KMS-11 (cell line): Measurements from ENCODE around the gene CLMP.

Experiments used
- H2AFZ ChIP-seq: fragments of 200-600 bp; sonication (generic); 2 replicates; pipeline ENCODE4 v1.6.1; 2016; ENCODE audit warnings: antibody characterized with exemption, mixed run types, low read depth
- H3K27ac ChIP-seq: fragments of 200-600 bp; sonication (generic); 2 replicates; pipeline ENCODE4 v1.6.1; 2016; ENCODE audit warnings: mild to moderate bottlenecking, mixed run types
- H3K27me3 ChIP-seq: fragments of 200-600 bp; sonication (generic); 2 replicates; pipeline ENCODE4 v1.6.1; 2017; ENCODE audit warnings: mild to moderate bottlenecking, low read depth, mixed run types, moderate library complexity; ENCODE audit not compliant: insufficient read depth
- H3K36me3 ChIP-seq: fragments of 200-600 bp; sonication (generic); 2 replicates; pipeline ENCODE4 v1.6.1; 2017; ENCODE audit warnings: mild to moderate bottlenecking, mixed run types; ENCODE audit not compliant: insufficient read depth
- H3K4me1 ChIP-seq: fragments of 200-600 bp; sonication (generic); 2 replicates; pipeline ENCODE4 v1.6.1; 2016; ENCODE audit warnings: mild to moderate bottlenecking, low read depth, mixed run types; ENCODE audit not compliant: poor library complexity, severe bottlenecking
- H3K4me2 ChIP-seq: fragments of 200-600 bp; sonication (generic); 2 replicates; pipeline ENCODE4 v1.7.0; 2016; ENCODE audit warnings: mild to moderate bottlenecking, mixed run types
- H3K4me3 ChIP-seq: fragments of 200-600 bp; sonication (generic); IDR thresholded peaks from 2 replicates; pipeline ENCODE4 v1.6.1; 2017; ENCODE audit warnings: low read depth, low read length, mixed read lengths; ENCODE audit not compliant: insufficient read depth
- H3K79me2 ChIP-seq: fragments of 200-600 bp; sonication (generic); 2 replicates; pipeline ENCODE4 v1.6.1; 2016; ENCODE audit warnings: low read depth, mixed run types; ENCODE audit not compliant: insufficient read depth
- H3K9ac ChIP-seq: fragments of 200-600 bp; sonication (generic); 2 replicates; pipeline ENCODE4 v1.6.1; 2016; ENCODE audit warnings: mild to moderate bottlenecking, mixed run types
- H4K20me1 ChIP-seq: fragments of 200-600 bp; sonication (generic); 2 replicates; pipeline ENCODE4 v1.6.1; 2016; ENCODE audit warnings: mild to moderate bottlenecking, mixed run types; ENCODE audit not compliant: insufficient read depth
- CTCF ChIP-seq: fragments of 200-600 bp; sonication (generic); conservative IDR thresholded peaks from 2 replicates; pipeline ENCODE4 v1.6.1; 2017; ENCODE audit warnings: low read depth, mild to moderate bottlenecking, antibody characterized with exemption, low read length, moderate library complexity, mixed read lengths

The CLMP gene

GRCh38 chr11:123212406-123212805 lies 17.4 kb upstream of the CLMP start:
- no peak overlapping the region for H3K27ac ChIP-seq
- no peaks in the 10 kb centered on the region for H3K79me2 ChIP-seq
- no peak for TF ChIP-seq CTCF
- H3K4me1 ChIP-seq: no peaks in the 10 kb centered on the region
- no peak overlapping the region for H3K4me2 ChIP-seq
- H4K20me1 ChIP-seq: no peaks in the 10 kb centered on the region
- no peaks in the 10 kb centered on the region for H3K27me3 ChIP-seq
- H3K9ac ChIP-seq: no peak overlapping the region
- no peaks in the 10 kb centered on the region for H3K36me3 ChIP-seq
- no peak overlapping the region for H3K4me3 ChIP-seq
- no peak overlapping the region for H2AFZ ChIP-seq

- no peak for TF ChIP-seq CTCF
- no peaks in the 10 kb centered on the region for H3K36me3 ChIP-seq
- no peak overlapping the region for H3K27ac ChIP-seq
- no peak overlapping the region for H2AFZ ChIP-seq
- no peak overlapping the region for H3K4me2 ChIP-seq
- H3K4me1 ChIP-seq: no peaks in the 10 kb centered on the region
- H3K9ac ChIP-seq: no peak overlapping the region
- no peak overlapping the region for H3K4me3 ChIP-seq
- no peaks in the 10 kb centered on the region for H4K20me1 ChIP-seq
- H3K79me2 ChIP-seq: no peaks in the 10 kb centered on the region
- H3K27me3 ChIP-seq: no peaks in the 10 kb centered on the region
Observed at GRCh38 chr11:123211981-123212380, 16.9 kb upstream of the CLMP start.

- Histone ChIP-seq H3K27ac (no peak overlapping the region), H3K4me1 (no peaks in the 10 kb centered on the region), H3K79me2 (no peaks in the 10 kb centered on the region), H3K27me3 (no peaks in the 10 kb centered on the region), H2AFZ (no peak overlapping the region), H3K4me2 (no peak overlapping the region), H3K36me3 (no peaks in the 10 kb centered on the region), H4K20me1 (no peaks in the 10 kb centered on the region), H3K9ac (no peak overlapping the region), H3K4me3 (no peak overlapping the region)
- no peak for TF ChIP-seq CTCF
Observed at GRCh38 chr11:123211149-123211852, 16.3 kb upstream of the CLMP start.

GRCh38 chr11:123209591-123209990 lies 14.5 kb upstream of the CLMP start:
- Histone ChIP-seq H3K4me3 (no peak overlapping the region), H3K4me1 (no peaks in the 10 kb centered on the region), H3K9ac (no peak overlapping the region), H3K27me3 (no peaks in the 10 kb centered on the region), H3K27ac (no peak overlapping the region), H3K79me2 (no peaks in the 10 kb centered on the region), H4K20me1 (no peaks in the 10 kb centered on the region), H3K4me2 (no peak overlapping the region), H3K36me3 (no peaks in the 10 kb centered on the region), H2AFZ (no peak overlapping the region)
- TF ChIP-seq CTCF: no peak
